Neural progenitor cell (in vitro differentiated cells): ENCODE measurements around the gene GRM8. TPM values are rescaled to one million over a fixed set of nuclear protein-coding genes. Genes with fewer than 3 reads are reported as not detected.

Source experiments
- DNase-seq: peaks from one replicate; pipeline ENCODE4 v3.0.0-alpha.2; 2016; ENCODE audit warnings: low spot score
- H2AFZ ChIP-seq: fragments of 200-600 bp; sonication (generic); replicated peaks from 2 replicates; pipeline ENCODE4 v1.6.1; 2016; ENCODE audit warnings: antibody characterized with exemption
- H3F3A ChIP-seq: fragments of 200-600 bp; sonication (generic); 2 replicates; pipeline ENCODE4 v1.6.1; 2016; ENCODE audit warnings: antibody characterized with exemption, low read depth
- H3K27ac ChIP-seq: fragments of 200-600 bp; sonication (generic); 2 replicates; pipeline ENCODE4 v1.5.1; 2016; ENCODE audit warnings: mild to moderate bottlenecking
- H3K27me3 ChIP-seq: fragments of 200-600 bp; sonication (generic); 2 replicates; pipeline ENCODE4 v1.6.1; 2016; ENCODE audit warnings: mild to moderate bottlenecking, moderate library complexity
- H3K36me3 ChIP-seq: fragments of 200-600 bp; sonication (generic); 2 replicates; pipeline ENCODE4 v1.5.1; 2016
- H3K4me1 ChIP-seq: fragments of 200-600 bp; sonication (generic); 2 replicates; pipeline ENCODE4 v1.6.1; 2016; ENCODE audit warnings: mixed run types
- H3K4me2 ChIP-seq: fragments of 200-600 bp; sonication (generic); 2 replicates; pipeline ENCODE4 v1.6.1; 2016
- H3K4me3 ChIP-seq: fragments of 200-600 bp; sonication (generic); 2 replicates; pipeline ENCODE4 v1.5.1; 2016
- H3K79me2 ChIP-seq: fragments of 200-600 bp; sonication (generic); 2 replicates; pipeline ENCODE4 v1.6.1; 2016; ENCODE audit warnings: low read depth
- H3K9ac ChIP-seq: fragments of 200-600 bp; sonication (generic); 2 replicates; pipeline ENCODE4 v1.6.1; 2016
- H3K9me3 ChIP-seq: fragments of 200-600 bp; sonication (generic); 2 replicates; pipeline ENCODE4 v1.5.1; 2016; ENCODE audit warnings: low read depth
- H4K20me1 ChIP-seq: fragments of 200-600 bp; sonication (generic); 2 replicates; pipeline ENCODE4 v1.6.1; 2016; ENCODE audit warnings: low read depth
- H3K27ac Mint-ChIP-seq: 3 replicates; pipeline ENCODE4 v1.8.0; 2021; ENCODE audit warnings: mixed read lengths
- H3K27me3 Mint-ChIP-seq: 2 replicates; pipeline ENCODE4 v1.8.0; 2022; ENCODE audit warnings: low read depth, mild to moderate bottlenecking, inconsistent platforms, moderate library complexity, mixed read lengths; ENCODE audit not compliant: insufficient read depth
- H3K36me3 Mint-ChIP-seq: 3 replicates; pipeline ENCODE4 v1.8.0; 2021; ENCODE audit warnings: mixed read lengths
- H3K4me1 Mint-ChIP-seq: 3 replicates; pipeline ENCODE4 v1.8.0; 2021; ENCODE audit warnings: mixed read lengths
- H3K4me3 Mint-ChIP-seq: 3 replicates; pipeline ENCODE4 v1.8.0; 2021; ENCODE audit warnings: mild to moderate bottlenecking, moderate library complexity, mixed read lengths
- H3K9me3 Mint-ChIP-seq: 3 replicates; pipeline ENCODE4 v1.8.0; 2020; ENCODE audit warnings: mixed read lengths
- EZH2 ChIP-seq: fragments of 200-600 bp; sonication (generic); IDR thresholded peaks from 2 replicates; pipeline ENCODE4 v1.6.1; 2017; ENCODE audit warnings: antibody characterized with exemption, mild to moderate bottlenecking, moderate library complexity
- EZH2phosphoT487 ChIP-seq: fragments of 200-600 bp; sonication (generic); IDR thresholded peaks from 2 replicates; pipeline ENCODE4 v1.6.1; 2017; ENCODE audit warnings: antibody characterized with exemption
- total RNA-seq: library from RNA; depleted of rRNA; stranded (reverse); fragments of >200 nt; gene quantifications from 2 replicates; pipeline ENCODE4 v1.2.3, GENCODE V29; 2015; ENCODE audit warnings: low replicate concordance
- TF ChIP-seq, protein P1 (sequence below): fragments of 200-600 bp; sonication (generic); IDR thresholded peaks from 2 replicates; pipeline ENCODE4 v1.5.1; 2017; ENCODE audit warnings: antibody characterized with exemption, mild to moderate bottlenecking

The GRM8 gene
- total RNA-seq, 1 donor from 2014 or later, result 0.62 TPM

DNA sequence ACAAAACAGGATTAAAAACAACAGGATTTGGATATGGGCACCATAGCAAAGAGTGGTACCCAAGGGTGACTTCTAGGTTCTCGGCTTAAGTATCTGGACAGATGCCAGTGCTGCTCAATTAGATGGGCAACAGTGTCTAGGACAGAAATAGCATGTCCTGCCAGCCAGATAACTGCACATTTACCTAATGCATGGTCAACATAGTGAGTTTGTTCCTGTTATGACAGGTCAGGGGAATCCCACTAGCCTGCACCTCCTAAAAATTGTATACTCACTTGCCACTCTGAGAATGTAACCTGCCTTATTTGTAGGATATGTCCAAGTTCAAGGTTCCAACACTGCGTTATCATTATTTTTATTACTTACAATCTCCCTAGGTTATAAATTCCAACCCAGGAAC is 471.7 kb downstream of the GRM8 start:
- TF ChIP-seq EZH2phosphoT487 (no peak), EZH2 (no peak)
- TF ChIP-seq, protein P1, sequence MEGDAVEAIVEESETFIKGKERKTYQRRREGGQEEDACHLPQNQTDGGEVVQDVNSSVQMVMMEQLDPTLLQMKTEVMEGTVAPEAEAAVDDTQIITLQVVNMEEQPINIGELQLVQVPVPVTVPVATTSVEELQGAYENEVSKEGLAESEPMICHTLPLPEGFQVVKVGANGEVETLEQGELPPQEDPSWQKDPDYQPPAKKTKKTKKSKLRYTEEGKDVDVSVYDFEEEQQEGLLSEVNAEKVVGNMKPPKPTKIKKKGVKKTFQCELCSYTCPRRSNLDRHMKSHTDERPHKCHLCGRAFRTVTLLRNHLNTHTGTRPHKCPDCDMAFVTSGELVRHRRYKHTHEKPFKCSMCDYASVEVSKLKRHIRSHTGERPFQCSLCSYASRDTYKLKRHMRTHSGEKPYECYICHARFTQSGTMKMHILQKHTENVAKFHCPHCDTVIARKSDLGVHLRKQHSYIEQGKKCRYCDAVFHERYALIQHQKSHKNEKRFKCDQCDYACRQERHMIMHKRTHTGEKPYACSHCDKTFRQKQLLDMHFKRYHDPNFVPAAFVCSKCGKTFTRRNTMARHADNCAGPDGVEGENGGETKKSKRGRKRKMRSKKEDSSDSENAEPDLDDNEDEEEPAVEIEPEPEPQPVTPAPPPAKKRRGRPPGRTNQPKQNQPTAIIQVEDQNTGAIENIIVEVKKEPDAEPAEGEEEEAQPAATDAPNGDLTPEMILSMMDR, result no peak
- no peaks in the 10 kb centered on the region for H3K9me3 ChIP-seq
- no peak overlapping the region for H3K27ac Mint-ChIP-seq

DNA sequence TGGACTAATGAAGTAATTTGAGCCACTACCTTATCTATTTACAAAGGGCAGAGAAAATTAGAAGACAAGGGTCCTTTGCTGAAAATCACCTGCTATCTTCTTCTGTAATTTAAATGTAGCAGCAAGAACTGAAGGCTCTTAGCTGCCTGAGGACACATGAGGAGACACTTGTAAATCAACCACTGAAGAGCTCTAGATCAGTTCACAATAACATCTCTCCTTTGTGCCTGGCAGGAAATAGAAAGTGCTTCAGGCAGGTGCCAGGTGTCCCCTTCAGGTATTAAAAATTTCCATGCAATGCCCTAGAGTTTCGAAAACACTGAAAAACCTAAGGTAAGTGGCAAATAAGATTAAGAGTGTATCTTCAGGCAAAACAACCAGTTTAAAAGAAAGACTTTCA is 474.6 kb downstream of the GRM8 start:
- no peaks in the 10 kb centered on the region for H3K4me1 ChIP-seq
- Mint-ChIP-seq H3K36me3 (no peaks in the 10 kb centered on the region), H3K27ac (no peak overlapping the region), H3K27me3 (peaks cover 2% of the 10 kb centered on the region), H3K4me3 (no peak overlapping the region), H3K9me3 (no peaks in the 10 kb centered on the region), H3K4me1 (no peaks in the 10 kb centered on the region)
- no peak overlapping the region for H3K9ac ChIP-seq
- no peaks in the 10 kb centered on the region for H3K79me2 ChIP-seq
- H3K27ac ChIP-seq, result no peak overlapping the region
- H3K9me3 ChIP-seq, result no peaks in the 10 kb centered on the region
- no peaks in the 10 kb centered on the region for H3F3A ChIP-seq
- TF ChIP-seq EZH2phosphoT487 (no peak), EZH2 (no peak)
- TF ChIP-seq, protein P1, result no peak
- no peak overlapping the region for H3K4me2 ChIP-seq
- H3K27me3 ChIP-seq, result no peaks in the 10 kb centered on the region
- H3K36me3 ChIP-seq, result no peaks in the 10 kb centered on the region
- H4K20me1 ChIP-seq, result no peaks in the 10 kb centered on the region
- H2AFZ ChIP-seq, result no peak overlapping the region
- no peak for DNase-seq
- H3K4me3 ChIP-seq, result no peak overlapping the region

More for the DNA sequence above, 471.7 kb downstream of the GRM8 start:
- Mint-ChIP-seq H3K4me1 (no peaks in the 10 kb centered on the region), H3K4me3 (no peak overlapping the region), H3K27me3 (peaks cover 2% of the 10 kb centered on the region), H3K36me3 (no peaks in the 10 kb centered on the region), H3K9me3 (no peaks in the 10 kb centered on the region)
- Histone ChIP-seq H3K4me2 (no peak overlapping the region), H4K20me1 (no peaks in the 10 kb centered on the region), H3K79me2 (no peaks in the 10 kb centered on the region), H3K9ac (no peak overlapping the region), H3K27ac (no peak overlapping the region), H2AFZ (no peak overlapping the region), H3F3A (no peaks in the 10 kb centered on the region), H3K4me3 (no peak overlapping the region), H3K4me1 (no peaks in the 10 kb centered on the region), H3K27me3 (no peaks in the 10 kb centered on the region), H3K36me3 (no peaks in the 10 kb centered on the region)
- DNase-seq, result no peak

DNA sequence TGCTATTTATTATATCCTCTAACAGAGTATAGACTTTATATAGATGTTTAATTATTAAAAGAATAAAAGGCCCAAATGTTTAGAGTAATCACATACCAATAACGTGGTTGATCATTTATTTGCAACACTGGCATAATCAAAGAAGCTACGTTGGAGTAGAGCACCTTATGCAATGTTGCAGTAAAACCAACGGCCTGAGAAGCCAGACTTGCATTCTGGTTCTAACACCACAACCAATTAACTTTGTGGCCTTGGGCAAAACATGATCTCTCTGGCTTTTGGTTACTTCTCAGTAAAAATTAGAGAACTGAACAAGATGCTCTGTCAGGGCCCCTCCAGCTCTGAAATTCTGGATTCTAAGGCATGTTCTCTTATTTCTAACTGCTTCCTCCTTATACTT is 476.2 kb downstream of the GRM8 start:
- Mint-ChIP-seq H3K36me3 (no peaks in the 10 kb centered on the region), H3K4me1 (no peaks in the 10 kb centered on the region), H3K9me3 (no peaks in the 10 kb centered on the region), H3K27me3 (no peaks in the 10 kb centered on the region), H3K4me3 (no peak overlapping the region), H3K27ac (no peak overlapping the region)
- no peaks in the 10 kb centered on the region for H3K27me3 ChIP-seq
- TF ChIP-seq EZH2 (no peak), EZH2phosphoT487 (no peak)
- TF ChIP-seq, protein P1, result no peak
- no peak overlapping the region for H3K4me3 ChIP-seq
- no peaks in the 10 kb centered on the region for H3K9me3 ChIP-seq
- H3K4me1 ChIP-seq, result no peaks in the 10 kb centered on the region
- H2AFZ ChIP-seq, result no peak overlapping the region
- DNase-seq, result no peak
- no peaks in the 10 kb centered on the region for H3K36me3 ChIP-seq
- H4K20me1 ChIP-seq, result no peaks in the 10 kb centered on the region
- no peak overlapping the region for H3K4me2 ChIP-seq
- no peaks in the 10 kb centered on the region for H3K79me2 ChIP-seq
- H3K27ac ChIP-seq, result no peak overlapping the region
- H3K9ac ChIP-seq, result no peak overlapping the region
- H3F3A ChIP-seq, result no peaks in the 10 kb centered on the region

DNA sequence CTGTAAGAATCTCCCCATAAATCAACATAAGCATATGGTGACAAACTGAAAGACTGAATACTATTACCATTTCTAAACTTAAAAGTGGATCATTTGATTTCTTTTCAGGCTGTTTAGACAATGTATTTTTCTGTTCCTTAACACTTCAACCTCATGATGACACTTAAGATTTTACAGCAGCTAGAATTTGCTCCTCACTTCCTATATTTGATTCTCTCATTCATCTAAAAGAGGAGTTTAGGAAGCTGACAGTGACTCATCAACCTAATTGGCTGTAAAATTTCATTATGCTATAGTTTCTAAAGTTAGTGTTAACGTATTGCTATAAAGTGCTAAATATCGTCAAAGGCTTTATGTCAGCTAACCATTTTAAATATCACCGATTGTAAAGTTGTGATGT is 478.7 kb downstream of the GRM8 start:
- no peaks in the 10 kb centered on the region for H3K4me1 ChIP-seq

More for the DNA sequence above, 478.7 kb downstream of the GRM8 start:
- TF ChIP-seq, protein P1, result no peak
- no peak for TF ChIP-seq EZH2
- Mint-ChIP-seq H3K4me1 (no peaks in the 10 kb centered on the region), H3K4me3 (no peak overlapping the region), H3K27ac (no peak overlapping the region), H3K9me3 (no peaks in the 10 kb centered on the region), H3K27me3 (no peaks in the 10 kb centered on the region), H3K36me3 (no peaks in the 10 kb centered on the region)
- no peak overlapping the region for H3K4me3 ChIP-seq
- H2AFZ ChIP-seq, result no peak overlapping the region
- H3K27ac ChIP-seq, result no peak overlapping the region
- no peak for DNase-seq
- no peaks in the 10 kb centered on the region for H3K27me3 ChIP-seq
- no peaks in the 10 kb centered on the region for H3K9me3 ChIP-seq
- no peaks in the 10 kb centered on the region for H3F3A ChIP-seq
- no peaks in the 10 kb centered on the region for H3K79me2 ChIP-seq
- no peak overlapping the region for H3K9ac ChIP-seq
- H3K4me2 ChIP-seq, result no peak overlapping the region
- no peaks in the 10 kb centered on the region for H3K36me3 ChIP-seq
- no peaks in the 10 kb centered on the region for H4K20me1 ChIP-seq
